MG63 (cell line): Measurements from ENCODE around the gene TTBK1. TPM values are rescaled to one million over a fixed set of nuclear protein-coding genes. Genes with fewer than 3 reads are reported as not detected.

Source experiments
- DNase-seq: peaks from one replicate; pipeline ENCODE4 v3.0.0-alpha.2; 2020
- H3K27me3 ChIP-seq: fragments of 250-450 bp; sonication (Bioruptor Pico); 2 replicates; pipeline ENCODE4 v1.5.1; 2020; ENCODE audit warnings: mild to moderate bottlenecking, moderate library complexity
- H3K36me3 ChIP-seq: fragments of 250-450 bp; sonication (Bioruptor Pico); 2 replicates; pipeline ENCODE4 v1.5.1; 2020; ENCODE audit warnings: mild to moderate bottlenecking, moderate library complexity
- H3K4me3 ChIP-seq: fragments of 250-450 bp; sonication (Bioruptor Pico); 2 replicates; pipeline ENCODE4 v1.5.1; 2020; ENCODE audit warnings: mild to moderate bottlenecking, moderate library complexity
- H3K9me3 ChIP-seq: fragments of 250-450 bp; sonication (Bioruptor Pico); 2 replicates; pipeline ENCODE4 v1.5.1; 2020; ENCODE audit warnings: mild to moderate bottlenecking, moderate library complexity
- total RNA-seq: library from RNA; depleted of rRNA; stranded (reverse); fragments of >200 nt; shearing (Covaris generic); gene quantifications from 2 replicates; pipeline ENCODE4 v1.2.3, GENCODE V29; 2014; ENCODE audit warnings: low replicate concordance

Gene TTBK1
- total RNA-seq, 1 experiment from 2014 or later = not detected

DNA sequence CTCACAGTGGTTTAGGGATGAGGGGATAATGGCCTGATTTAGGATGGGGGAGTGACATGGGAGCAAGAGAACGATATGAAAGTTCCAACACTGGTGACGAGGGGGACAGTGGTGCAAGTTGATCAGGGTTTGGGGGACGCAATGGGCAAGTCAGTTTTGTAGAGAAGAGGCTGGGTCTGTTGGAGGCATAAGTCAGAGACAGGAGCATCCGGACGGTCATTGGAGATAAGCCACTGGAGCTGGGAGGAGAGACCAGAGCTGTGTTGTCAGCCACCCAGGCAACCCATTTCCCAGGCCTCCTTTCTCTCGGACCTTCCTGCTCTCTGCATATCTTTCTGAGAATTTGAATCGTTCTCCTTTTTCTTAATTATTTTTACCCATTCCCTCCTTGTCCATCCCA is 23.5 kb upstream of the TTBK1 start:
- Histone ChIP-seq H3K4me3 (no peak overlapping the region), H3K36me3 (no peaks in the 10 kb centered on the region; the same call in 1 of the 2 replicates), H3K27me3 (no peaks in the 10 kb centered on the region), H3K9me3 (no peaks in the 10 kb centered on the region)
- DNase-seq = no peak

DNA sequence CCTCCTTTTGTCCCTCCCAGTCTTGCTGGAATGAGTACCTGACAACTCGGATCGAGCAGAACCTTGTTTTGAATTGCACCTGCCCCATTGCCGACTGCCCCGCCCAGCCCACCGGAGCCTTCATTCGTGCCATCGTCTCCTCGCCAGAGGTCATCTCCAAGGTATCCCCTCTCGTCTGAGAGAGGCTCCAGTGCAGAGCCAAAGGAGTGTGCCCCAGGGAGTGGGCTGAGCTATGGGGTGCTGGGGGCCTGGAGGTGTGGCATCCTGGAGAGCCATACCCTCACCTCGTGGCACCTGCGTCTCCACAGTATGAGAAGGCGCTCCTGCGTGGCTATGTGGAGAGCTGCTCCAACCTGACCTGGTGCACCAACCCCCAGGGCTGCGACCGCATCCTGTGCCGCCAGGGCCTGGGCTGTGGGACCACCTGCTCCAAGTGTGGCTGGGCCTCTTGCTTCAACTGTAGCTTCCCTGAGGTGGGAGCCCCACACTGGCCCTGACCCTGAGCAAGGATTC is 22.8 kb upstream of the TTBK1 start:
- no peaks in the 10 kb centered on the region for H3K27me3 ChIP-seq
- no peaks in the 10 kb centered on the region; the same call in 1 of the 2 replicates for H3K36me3 ChIP-seq
- DNase-seq = no peak
- no peak overlapping the region for H3K4me3 ChIP-seq
- no peaks in the 10 kb centered on the region for H3K9me3 ChIP-seq

DNA sequence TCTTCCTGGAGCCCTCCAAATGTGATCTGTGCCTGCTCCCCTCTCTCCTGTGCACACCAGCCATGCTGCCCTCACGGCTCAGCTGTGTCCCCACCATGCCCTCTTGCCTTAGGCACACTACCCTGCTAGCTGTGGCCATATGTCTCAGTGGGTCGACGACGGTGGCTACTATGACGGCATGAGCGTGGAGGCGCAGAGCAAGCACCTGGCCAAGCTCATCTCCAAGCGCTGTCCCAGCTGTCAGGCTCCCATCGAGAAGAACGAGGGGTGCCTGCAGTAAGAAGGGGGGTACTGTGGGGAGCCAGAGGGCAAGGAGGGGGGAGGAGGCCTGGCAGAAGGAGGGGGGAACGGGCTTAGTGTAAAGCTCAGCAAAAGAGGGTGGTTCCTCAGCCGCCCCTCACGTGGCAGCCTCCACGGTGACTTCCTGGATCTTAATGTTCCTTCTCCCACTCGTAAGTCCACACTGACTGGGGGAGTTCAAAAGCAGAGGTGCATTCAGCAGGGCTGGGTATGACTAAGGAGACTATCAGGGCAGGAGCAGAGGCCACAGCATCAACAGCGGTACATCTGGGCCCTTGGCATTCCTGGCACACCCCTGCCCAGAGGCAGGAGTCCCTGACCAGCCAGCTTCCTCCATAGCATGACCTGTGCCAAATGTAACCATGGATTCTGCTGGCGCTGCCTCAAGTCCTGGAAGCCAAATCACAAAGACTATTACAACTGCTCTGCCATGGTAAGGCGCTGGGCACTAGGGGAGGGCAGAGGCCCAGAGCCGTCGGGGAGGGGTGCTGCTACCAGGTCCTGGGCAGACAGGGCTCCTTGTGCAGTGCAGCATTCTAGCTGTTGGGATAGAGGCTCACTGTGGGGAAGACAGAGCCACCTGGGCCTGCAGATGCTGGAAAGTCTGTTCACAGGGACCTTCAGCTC is 22.0 kb upstream of the TTBK1 start:
- peak; percentile 76 for DNase-seq
- H3K9me3 ChIP-seq = no peaks in the 10 kb centered on the region
- H3K4me3 ChIP-seq = no peak overlapping the region
- H3K36me3 ChIP-seq = peaks cover under 1% of the 10 kb centered on the region
- H3K27me3 ChIP-seq = no peaks in the 10 kb centered on the region

DNA sequence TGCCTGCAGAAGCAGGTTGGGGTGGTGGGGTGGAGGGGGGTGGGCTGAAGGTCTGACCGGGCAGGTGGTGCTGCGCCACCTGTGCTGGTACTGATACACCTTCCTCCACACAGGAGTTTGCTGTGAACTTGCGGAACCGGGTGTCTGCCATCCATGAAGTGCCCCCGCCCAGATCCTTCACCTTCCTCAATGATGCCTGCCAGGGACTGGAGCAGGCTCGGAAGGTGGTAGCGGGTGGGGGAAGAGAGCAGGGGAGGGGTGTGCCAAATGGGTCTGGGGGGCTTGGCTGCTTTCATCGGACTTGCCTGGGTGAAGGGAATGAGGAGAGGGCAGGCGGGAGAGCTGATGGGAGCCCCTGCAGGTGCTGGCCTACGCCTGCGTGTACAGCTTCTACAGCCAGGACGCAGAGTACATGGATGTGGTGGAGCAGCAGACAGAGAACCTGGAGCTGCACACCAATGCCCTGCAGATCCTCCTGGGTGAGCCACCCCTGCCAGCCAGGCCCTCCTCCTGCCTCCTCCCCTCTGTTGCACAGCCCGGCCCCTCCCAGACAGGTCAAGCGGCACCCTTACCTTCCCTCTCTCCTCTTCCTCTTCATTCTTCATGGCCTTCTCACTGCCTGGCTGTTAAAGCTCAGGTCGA is 20.7 kb upstream of the TTBK1 start:
- Histone ChIP-seq H3K27me3 (no peaks in the 10 kb centered on the region), H3K4me3 (no peak overlapping the region), H3K36me3 (peaks cover 3% of the 10 kb centered on the region), H3K9me3 (no peaks in the 10 kb centered on the region)
- no peak for DNase-seq

DNA sequence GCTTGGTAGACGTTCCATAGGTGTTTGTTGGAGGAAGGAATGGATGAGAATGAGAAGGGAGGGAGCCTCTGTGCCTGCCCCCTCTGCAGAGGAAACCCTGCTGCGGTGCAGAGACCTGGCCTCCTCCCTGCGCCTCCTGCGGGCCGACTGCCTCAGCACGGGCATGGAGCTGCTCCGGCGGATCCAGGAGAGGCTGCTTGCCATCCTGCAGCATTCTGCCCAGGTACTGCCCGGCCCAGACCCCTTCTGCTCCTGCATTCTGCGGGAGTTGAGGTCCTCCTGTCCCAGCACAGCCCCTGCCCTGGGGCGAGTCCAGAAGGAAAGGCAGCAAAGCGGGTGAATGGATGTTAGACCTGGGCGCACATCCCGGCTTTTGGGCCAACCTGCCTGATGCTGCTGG is 20.1 kb upstream of the TTBK1 start:
- no peak for DNase-seq
- peaks cover 3% of the 10 kb centered on the region for H3K36me3 ChIP-seq
- H3K9me3 ChIP-seq = no peaks in the 10 kb centered on the region
- H3K4me3 ChIP-seq = no peak overlapping the region
- no peaks in the 10 kb centered on the region for H3K27me3 ChIP-seq

DNA sequence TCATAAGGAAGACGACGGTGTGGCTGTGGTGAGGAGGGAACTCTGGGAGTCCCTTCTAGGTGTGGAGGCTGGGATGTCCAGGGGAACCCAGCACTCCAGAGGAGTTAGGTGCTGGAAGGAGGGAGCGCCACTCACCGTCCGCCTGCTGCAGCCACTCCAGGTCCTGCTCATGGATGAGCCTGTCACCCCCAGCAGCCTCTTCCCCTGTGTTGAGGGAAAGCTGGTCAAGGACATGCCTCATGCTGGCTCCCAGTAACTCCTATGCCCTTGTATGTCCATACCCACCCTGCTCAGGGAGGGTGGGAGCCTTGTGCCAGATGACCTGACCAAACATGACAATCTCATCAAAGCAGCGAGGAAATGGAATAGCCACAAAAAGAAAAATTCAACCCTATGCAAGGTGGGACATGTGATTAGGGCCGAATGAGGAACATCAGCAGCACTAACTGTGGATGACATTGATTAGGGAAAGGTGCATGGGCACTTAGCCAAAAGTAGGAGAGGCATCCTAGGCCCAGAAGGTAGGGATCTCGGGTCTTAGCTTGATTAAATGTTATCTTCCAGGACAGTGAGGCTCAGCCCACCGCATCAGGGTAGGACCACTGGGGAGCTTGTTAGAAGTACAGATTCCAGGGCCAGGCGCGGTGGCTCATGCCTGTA is 17.0 kb upstream of the TTBK1 start:
- H3K36me3 ChIP-seq = peaks cover 3% of the 10 kb centered on the region
- H3K4me3 ChIP-seq = no peak overlapping the region
- no peaks in the 10 kb centered on the region for H3K9me3 ChIP-seq
- no peak for DNase-seq
- no peaks in the 10 kb centered on the region for H3K27me3 ChIP-seq

DNA sequence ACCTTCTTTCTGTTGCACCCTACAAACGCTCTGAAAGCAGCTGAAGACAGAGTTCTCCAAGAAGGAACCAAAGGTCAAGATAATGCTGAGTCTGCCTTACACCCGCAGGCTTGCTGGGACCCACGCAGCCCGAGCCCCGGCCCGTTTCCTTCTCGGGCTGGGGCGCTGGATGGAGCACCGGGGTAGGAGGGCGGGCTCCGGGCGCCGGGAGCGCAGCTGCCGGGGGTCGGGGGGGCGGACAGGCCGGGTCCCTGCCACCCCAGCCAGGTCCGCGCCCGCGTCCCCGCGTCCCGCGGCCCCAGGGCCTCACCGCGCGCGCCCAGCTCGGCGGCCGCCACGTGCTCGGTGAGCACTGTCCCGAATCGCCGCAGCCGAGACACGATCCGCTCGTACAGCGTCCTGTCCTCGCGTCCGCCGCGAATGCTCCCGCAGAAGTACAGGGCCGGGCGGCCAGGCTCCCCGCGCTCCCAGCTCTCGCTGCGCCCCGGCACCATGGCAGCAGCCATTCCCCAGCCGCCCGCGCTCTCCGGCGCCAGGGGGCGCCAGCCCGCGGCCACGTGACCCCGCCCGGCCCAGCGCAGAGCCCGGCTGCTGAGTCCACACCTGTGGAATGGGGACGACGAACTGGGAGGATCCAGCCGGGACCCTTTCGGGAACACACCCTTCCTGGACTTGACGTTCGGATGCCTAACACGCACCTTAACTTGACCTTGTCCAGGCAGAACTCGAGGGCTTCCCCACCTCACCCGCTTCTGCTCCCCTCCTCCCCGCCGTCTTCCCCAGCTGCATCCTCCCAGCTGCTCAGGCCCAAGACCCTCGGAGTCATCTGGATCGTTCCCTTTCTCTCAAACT is 14.1 kb upstream of the TTBK1 start, which contains the start of gene DNPH1:
Gene DNPH1, minus strand, starts transcription at position 531 of the 852 bp plus-strand sequence. Its CDS starts 25 bp downstream, at position 506.
- peak within 1 kb of the TSS; percentile 53 for H3K4me3 ChIP-seq
- peak; percentile 61 for DNase-seq
- H3K27me3 ChIP-seq = no peaks in the 10 kb centered on the region
- no peaks in the 10 kb centered on the region for H3K9me3 ChIP-seq
- H3K36me3 ChIP-seq = peaks cover 3% of the 10 kb centered on the region

DNA sequence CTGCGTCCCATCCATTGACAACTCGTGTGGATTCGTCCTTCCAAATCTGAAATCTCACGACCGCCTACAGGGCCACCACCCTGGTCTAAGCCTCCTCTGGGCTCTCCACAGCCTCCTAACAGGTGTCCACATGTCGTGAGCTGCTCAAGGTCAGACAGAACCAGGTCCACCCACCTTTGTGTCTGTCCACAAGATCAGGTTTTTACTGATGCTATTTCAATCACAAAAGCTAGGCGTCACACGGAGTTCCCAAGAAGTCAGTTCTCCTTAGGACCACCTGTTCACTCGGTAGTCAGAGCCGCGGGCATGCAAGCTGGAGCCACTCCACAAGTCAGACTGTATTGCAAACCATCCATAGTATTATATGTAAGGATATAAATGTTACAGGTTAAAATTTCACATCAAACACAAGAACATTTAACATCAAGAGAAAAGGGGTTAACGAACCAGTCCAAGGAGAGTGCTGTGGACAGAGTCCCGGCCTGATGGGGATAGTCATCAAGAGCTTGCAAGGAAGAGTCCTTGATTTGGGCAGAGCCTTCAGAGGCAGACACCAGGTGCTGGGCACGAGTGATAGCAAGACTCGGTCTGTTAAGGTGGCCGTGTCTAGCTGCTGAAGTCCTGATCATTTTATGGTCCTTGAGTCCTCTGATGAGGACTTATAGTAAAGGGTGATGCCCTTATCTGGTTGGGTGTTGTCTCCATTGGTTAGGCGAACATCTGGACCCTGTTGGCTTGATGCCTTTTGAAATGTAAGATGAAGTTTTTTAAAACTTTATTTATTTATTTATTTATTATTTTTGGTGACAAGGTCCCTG is 13.3 kb upstream of the TTBK1 start:
- Histone ChIP-seq H3K4me3 (peak overlapping the region; percentile 53), H3K9me3 (no peaks in the 10 kb centered on the region), H3K27me3 (no peaks in the 10 kb centered on the region), H3K36me3 (peaks cover 3% of the 10 kb centered on the region)
- no peak for DNase-seq

DNA sequence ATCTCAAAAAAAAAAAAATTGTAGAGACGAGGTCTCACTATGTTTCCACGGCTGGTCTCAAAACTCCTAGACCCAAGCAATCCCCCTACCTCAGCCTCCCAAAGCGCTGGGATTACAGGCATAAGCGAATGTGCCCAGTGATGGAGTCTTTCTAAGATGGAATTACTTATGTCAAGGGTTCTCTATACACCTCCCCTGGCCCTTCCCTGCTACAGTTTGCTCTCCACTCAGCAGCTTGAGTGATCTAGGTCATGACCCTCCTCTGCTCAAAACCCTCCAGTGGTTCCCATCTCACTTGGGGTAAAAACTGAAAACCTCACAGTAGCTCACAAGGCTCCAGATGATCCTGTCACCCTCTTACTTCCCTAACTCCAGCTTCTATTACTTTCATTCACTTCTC is 12.2 kb upstream of the TTBK1 start:
- Histone ChIP-seq H3K27me3 (no peaks in the 10 kb centered on the region), H3K4me3 (no peak overlapping the region), H3K9me3 (no peaks in the 10 kb centered on the region), H3K36me3 (peaks cover 3% of the 10 kb centered on the region)
- no peak for DNase-seq

DNA sequence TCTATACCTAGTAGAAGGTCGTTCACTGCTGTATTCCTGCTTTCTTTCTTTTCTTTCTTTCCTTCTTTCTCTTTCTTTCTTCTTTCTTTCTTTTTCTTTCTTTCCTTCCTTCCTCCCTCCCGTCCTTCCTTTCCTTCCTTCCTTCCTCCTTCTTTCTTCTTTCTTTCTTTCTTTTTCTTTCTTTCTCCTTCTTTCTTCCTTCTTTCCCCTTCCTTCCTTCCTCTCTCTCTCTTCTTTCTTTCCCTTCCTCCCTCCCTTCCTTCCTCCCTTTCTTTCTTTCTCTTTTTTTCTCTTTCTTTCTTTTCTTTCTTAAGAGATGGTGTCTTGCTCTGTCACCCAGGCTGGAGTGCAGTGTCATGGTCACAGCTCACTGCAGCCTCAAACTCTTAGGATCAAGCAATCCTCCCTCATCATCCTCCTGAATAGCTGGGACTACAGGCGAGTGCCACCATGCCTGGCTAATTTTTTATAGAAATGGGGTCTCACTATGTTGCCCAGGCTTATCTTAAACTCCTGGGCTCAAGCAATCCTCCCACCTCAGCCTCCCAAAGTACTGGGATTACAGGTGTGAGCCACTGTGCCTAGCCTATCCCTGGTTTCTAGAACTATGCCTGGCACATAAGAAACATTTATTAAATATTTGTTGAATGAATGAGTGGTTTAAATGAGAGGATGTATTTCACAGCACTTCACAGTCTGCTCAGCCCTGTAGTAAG is 11.4 kb upstream of the TTBK1 start:
- Histone ChIP-seq H3K4me3 (no peak overlapping the region), H3K27me3 (no peaks in the 10 kb centered on the region), H3K36me3 (no peaks in the 10 kb centered on the region), H3K9me3 (no peaks in the 10 kb centered on the region)
- DNase-seq = no peak

DNA sequence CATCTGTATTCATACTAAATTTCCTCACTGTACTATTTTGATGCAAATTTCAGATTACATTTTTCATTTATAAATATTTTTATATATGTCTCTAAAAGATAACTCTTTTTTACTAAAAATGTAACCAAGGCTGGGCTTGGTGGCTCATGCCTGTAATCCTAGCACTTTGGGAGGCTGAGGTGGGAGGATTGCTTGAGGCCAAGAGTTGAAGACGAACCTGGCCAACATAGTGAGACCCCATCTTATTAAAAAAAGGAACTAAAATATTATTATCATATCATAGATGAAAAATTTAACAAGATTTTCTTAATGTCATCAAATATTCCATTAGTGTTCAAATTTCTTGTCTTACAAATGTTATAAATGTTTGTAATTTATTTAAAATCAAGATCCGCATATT is 7.4 kb upstream of the TTBK1 start:
- no peak for DNase-seq
- Histone ChIP-seq H3K9me3 (0 out of 2 replicates have a peak, but pooled peaks cover 4% of the 10 kb centered on the region), H3K27me3 (no peaks in the 10 kb centered on the region), H3K36me3 (no peaks in the 10 kb centered on the region), H3K4me3 (no peak overlapping the region)

DNA sequence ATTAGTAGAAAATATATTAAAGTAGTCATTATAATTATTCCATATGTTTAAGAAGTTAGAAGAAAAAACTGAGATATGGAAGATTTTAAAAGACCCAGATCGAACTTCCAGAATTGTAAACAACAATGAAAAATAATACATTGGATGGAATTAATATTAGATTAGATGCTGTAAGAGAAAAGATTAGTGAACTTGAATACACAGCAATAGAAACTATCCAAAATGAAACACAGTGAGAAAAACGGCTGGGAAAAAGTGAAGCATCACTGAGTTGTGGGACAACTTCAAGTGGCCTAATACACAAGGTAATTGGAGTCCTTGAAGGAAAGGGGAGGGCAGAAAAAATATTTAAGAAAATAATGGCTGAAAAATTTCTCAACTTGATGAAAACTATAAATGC is 4.2 kb upstream of the TTBK1 start:
- 0 out of 2 replicates have a peak, but pooled peaks cover 4% of the 10 kb centered on the region for H3K9me3 ChIP-seq
- H3K4me3 ChIP-seq = no peak overlapping the region
- no peaks in the 10 kb centered on the region for H3K36me3 ChIP-seq
- H3K27me3 ChIP-seq = peaks cover 6% of the 10 kb centered on the region; the same call in 1 of the 2 replicates
- DNase-seq = no peak

DNA sequence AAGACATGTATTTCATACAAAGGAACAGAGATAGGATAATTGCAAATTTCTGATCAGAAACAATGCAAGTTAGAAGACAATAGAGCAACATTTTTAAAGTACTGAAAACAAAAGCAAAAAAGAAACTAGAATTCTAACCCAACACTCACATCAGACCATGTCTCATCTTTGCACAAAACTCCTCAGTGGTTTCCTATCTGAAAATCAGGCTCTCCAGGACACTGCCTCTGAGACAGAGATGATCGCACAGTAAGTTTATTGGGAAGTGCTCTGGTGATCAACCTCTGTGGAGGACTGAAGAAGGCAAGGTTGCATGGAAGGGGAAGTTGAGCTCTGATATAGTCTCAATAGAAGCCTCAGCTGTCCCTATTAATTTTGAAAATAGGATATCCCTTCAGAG is 2.3 kb upstream of the TTBK1 start:
- Histone ChIP-seq H3K36me3 (no peaks in the 10 kb centered on the region), H3K27me3 (peaks cover 6% of the 10 kb centered on the region; the same call in 1 of the 2 replicates), H3K4me3 (no peak overlapping the region), H3K9me3 (0 out of 2 replicates have a peak, but pooled peaks cover 4% of the 10 kb centered on the region)
- no peak for DNase-seq

DNA sequence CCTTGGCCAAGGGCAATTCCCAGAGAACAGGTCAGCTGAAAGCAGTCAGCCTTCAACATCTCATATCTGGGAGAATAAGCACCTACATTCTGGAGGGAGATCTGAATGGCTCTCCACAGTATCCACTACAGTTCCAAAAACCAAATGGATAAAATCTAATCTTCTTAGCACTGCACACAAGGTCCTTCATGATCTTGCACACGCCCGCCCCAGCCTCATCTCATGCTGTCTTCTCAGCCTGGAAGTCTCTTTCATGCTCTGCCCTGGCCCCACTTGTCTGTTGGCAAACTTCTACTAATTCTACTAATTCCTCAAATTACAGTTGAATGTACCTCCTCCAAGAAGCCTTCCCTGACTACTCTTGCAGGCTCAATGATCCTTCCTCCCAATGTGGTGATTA is 1.8 kb upstream of the TTBK1 start:
- peaks cover 6% of the 10 kb centered on the region; the same call in 1 of the 2 replicates for H3K27me3 ChIP-seq
- H3K4me3 ChIP-seq = no peak overlapping the region
- no peak for DNase-seq
- 0 out of 2 replicates have a peak, but pooled peaks cover 4% of the 10 kb centered on the region for H3K9me3 ChIP-seq
- no peaks in the 10 kb centered on the region for H3K36me3 ChIP-seq
